ENCODE measurements around the gene TNRC6B. TPM values are rescaled to one million over a fixed set of nuclear protein-coding genes. Genes with fewer than 3 reads are reported as not detected.

Gene TNRC6B
- total and polyA plus RNA-seq, 2 experiments from 2014 or later = 46.9 to 87.8 TPM

GRCh38 chr22:40252146-40252545 is 74.4 kb downstream of the TNRC6B start (continued):
- TF ChIP-seq EZH2 (IDR thresholded peaks at IDR 0.05; ENCODE audit: low read depth, unreplicated experiment) (no peak), CREB1 (CRISPR knock-in tag; IDR thresholded peaks at IDR 0.05; ENCODE audit: low read depth) (no peak)

DNA sequence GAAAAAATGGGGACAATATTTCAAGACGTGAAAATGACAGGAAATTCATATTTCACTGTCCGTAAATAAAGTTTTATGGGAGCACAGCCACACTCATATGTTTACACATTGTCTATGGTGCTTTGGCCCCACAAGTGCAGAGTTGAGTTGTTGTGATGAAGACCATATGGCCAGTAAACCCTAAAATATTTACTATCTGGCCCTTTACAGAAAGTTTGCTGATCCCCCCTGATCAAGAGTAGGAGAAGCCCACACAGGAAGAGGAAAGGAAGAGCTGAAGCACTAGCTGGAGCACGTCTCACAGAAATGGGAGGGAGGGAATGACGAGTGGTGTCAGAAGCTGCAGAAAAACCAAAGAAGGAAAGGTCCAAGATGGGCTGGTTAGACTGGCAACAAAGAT is 78.8 kb downstream of the TNRC6B start:
- ATAC-seq = no peak
- H3K4me3 Mint-ChIP-seq = no peak overlapping the region
- Histone ChIP-seq H3K4me3 (no peak overlapping the region), H3K79me2 (replicated peaks; ENCODE audit: insufficient read depth) (peaks cover 93% of the 10 kb centered on the region), H3K27ac (ENCODE audit: low read depth) (no peak overlapping the region), H3K4me2 (no peak overlapping the region), H2AFZ (no peak overlapping the region), H3F3A (replicated peaks; ENCODE audit: low read depth) (no peaks in the 10 kb centered on the region), H4K20me1 (replicated peaks; ENCODE audit: insufficient read depth) (peaks cover 4% of the 10 kb centered on the region; the same call in 1 of the 2 replicates), H3K36me3 (ENCODE audit: insufficient read depth) (no peaks in the 10 kb centered on the region), H3K27me3 (ENCODE audit: insufficient read depth) (no peaks in the 10 kb centered on the region), H3K9me2 (ENCODE audit: insufficient read depth) (no peaks in the 10 kb centered on the region), H3K4me1 (ENCODE audit: insufficient read depth) (no peaks in the 10 kb centered on the region)
- H3K4me1 Mint-ChIP-seq = peaks cover 5% of the 10 kb centered on the region; the same call in 2 of the 3 replicates
- DNase-seq (ENCODE audit: low spot score) = no peak
- H3K27me3 Mint-ChIP-seq (ENCODE audit: insufficient read depth, low read depth, poor library complexity) = peaks cover 3% of the 10 kb centered on the region
- H3K9me3 Mint-ChIP-seq = no peaks in the 10 kb centered on the region
- peaks cover 32% of the 10 kb centered on the region for H3K36me3 Mint-ChIP-seq (ENCODE audit: low read depth)
- no peak overlapping the region for H3K27ac Mint-ChIP-seq
- no peak for TF ChIP-seq CREB1 (CRISPR knock-in tag; IDR thresholded peaks at IDR 0.05; ENCODE audit: low read depth)

- Histone ChIP-seq H3K36me3 (ENCODE audit: insufficient read depth) (no peaks in the 10 kb centered on the region), H2AFZ (no peak overlapping the region), H3K27ac (ENCODE audit: low read depth) (peak overlapping the region; percentile 27; the same call in 1 of the 2 replicates), H4K20me1 (replicated peaks; ENCODE audit: insufficient read depth) (peaks cover 8% of the 10 kb centered on the region; the same call in 1 of the 2 replicates), H3K4me1 (ENCODE audit: insufficient read depth) (no peaks in the 10 kb centered on the region), H3K4me3 (no peak overlapping the region), H3F3A (replicated peaks; ENCODE audit: low read depth) (no peaks in the 10 kb centered on the region), H3K9me2 (ENCODE audit: insufficient read depth) (no peaks in the 10 kb centered on the region), H3K27me3 (ENCODE audit: insufficient read depth) (no peaks in the 10 kb centered on the region), H3K4me2 (no peak overlapping the region), H3K79me2 (replicated peaks; ENCODE audit: insufficient read depth) (peaks cover 92% of the 10 kb centered on the region)
- Mint-ChIP-seq H3K27ac (no peak overlapping the region), H3K36me3 (ENCODE audit: low read depth) (peaks cover 36% of the 10 kb centered on the region), H3K4me1 (no peaks in the 10 kb centered on the region), H3K4me3 (no peak overlapping the region), H3K9me3 (no peaks in the 10 kb centered on the region), H3K27me3 (ENCODE audit: insufficient read depth, low read depth, poor library complexity) (peaks cover 3% of the 10 kb centered on the region)
- DNase-seq (ENCODE audit: low spot score) (no peak), ATAC-seq (no peak)
- TF ChIP-seq POLR2AphosphoS5 (IDR thresholded peaks at IDR 0.05; ENCODE audit: low read depth) = no peak
- TF ChIP-seq ZNF114 (CRISPR knock-in tag; IDR thresholded peaks at IDR 0.05) = no peak
- no peak for TF ChIP-seq NANOG (IDR thresholded peaks at IDR 0.05; ENCODE audit: borderline replicate concordance)
- no peak for TF ChIP-seq ZNF331 (CRISPR knock-in tag; IDR thresholded peaks at IDR 0.05; ENCODE audit: low read depth)
- no peak for TF ChIP-seq EZH2phosphoT487 (IDR thresholded peaks at IDR 0.05; ENCODE audit: unreplicated experiment)
Measured at GRCh38 chr22:40258017-40258416, 80.3 kb downstream of the TNRC6B start.

DNA sequence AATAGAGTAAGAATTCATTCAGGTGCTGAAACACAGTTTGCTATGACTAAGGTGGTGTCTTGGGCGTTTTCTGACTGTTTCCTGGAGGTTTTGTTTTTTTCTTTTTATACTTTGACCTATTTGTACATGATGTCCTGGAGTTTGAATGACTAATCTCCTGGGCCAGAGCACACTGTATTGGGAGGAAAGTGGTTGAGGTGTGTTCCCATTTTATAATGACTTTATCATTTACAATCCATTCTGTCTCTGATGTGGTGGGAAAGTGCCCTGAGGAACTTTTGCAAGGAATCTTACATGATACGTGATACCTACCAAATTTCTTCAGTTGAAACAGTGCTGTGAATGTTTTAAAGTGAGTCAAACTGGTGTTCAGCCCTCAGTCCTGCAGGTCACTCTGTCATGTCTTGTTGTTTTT is 80.8 kb downstream of the TNRC6B start:
- H3F3A ChIP-seq (replicated peaks; ENCODE audit: low read depth) = no peaks in the 10 kb centered on the region
- H3K9me2 ChIP-seq (ENCODE audit: insufficient read depth) = no peaks in the 10 kb centered on the region
- peaks cover 8% of the 10 kb centered on the region; the same call in 1 of the 2 replicates for H4K20me1 ChIP-seq (replicated peaks; ENCODE audit: insufficient read depth)
- no peaks in the 10 kb centered on the region for H3K27me3 ChIP-seq (ENCODE audit: insufficient read depth)
- H3K4me1 ChIP-seq (ENCODE audit: insufficient read depth) = no peaks in the 10 kb centered on the region
- peaks cover 92% of the 10 kb centered on the region for H3K79me2 ChIP-seq (replicated peaks; ENCODE audit: insufficient read depth)
- ATAC-seq = no peak
- H3K27ac ChIP-seq (ENCODE audit: low read depth) = peak overlapping the region; percentile 27; the same call in 1 of the 2 replicates
- Mint-ChIP-seq H3K4me3 (no peak overlapping the region), H3K27me3 (ENCODE audit: insufficient read depth, low read depth, poor library complexity) (peaks cover 3% of the 10 kb centered on the region), H3K4me1 (no peaks in the 10 kb centered on the region), H3K9me3 (no peaks in the 10 kb centered on the region), H3K36me3 (ENCODE audit: low read depth) (peaks cover 36% of the 10 kb centered on the region), H3K27ac (no peak overlapping the region; the same call in 1 of the 2 replicates)
- no peak overlapping the region for H2AFZ ChIP-seq
- H3K36me3 ChIP-seq (ENCODE audit: insufficient read depth) = no peaks in the 10 kb centered on the region; the same call in 1 of the 2 replicates
- no peak overlapping the region for H3K4me3 ChIP-seq
- H3K4me2 ChIP-seq = no peak overlapping the region
- DNase-seq (ENCODE audit: low spot score) = no peak
- TF ChIP-seq, protein P1, sequence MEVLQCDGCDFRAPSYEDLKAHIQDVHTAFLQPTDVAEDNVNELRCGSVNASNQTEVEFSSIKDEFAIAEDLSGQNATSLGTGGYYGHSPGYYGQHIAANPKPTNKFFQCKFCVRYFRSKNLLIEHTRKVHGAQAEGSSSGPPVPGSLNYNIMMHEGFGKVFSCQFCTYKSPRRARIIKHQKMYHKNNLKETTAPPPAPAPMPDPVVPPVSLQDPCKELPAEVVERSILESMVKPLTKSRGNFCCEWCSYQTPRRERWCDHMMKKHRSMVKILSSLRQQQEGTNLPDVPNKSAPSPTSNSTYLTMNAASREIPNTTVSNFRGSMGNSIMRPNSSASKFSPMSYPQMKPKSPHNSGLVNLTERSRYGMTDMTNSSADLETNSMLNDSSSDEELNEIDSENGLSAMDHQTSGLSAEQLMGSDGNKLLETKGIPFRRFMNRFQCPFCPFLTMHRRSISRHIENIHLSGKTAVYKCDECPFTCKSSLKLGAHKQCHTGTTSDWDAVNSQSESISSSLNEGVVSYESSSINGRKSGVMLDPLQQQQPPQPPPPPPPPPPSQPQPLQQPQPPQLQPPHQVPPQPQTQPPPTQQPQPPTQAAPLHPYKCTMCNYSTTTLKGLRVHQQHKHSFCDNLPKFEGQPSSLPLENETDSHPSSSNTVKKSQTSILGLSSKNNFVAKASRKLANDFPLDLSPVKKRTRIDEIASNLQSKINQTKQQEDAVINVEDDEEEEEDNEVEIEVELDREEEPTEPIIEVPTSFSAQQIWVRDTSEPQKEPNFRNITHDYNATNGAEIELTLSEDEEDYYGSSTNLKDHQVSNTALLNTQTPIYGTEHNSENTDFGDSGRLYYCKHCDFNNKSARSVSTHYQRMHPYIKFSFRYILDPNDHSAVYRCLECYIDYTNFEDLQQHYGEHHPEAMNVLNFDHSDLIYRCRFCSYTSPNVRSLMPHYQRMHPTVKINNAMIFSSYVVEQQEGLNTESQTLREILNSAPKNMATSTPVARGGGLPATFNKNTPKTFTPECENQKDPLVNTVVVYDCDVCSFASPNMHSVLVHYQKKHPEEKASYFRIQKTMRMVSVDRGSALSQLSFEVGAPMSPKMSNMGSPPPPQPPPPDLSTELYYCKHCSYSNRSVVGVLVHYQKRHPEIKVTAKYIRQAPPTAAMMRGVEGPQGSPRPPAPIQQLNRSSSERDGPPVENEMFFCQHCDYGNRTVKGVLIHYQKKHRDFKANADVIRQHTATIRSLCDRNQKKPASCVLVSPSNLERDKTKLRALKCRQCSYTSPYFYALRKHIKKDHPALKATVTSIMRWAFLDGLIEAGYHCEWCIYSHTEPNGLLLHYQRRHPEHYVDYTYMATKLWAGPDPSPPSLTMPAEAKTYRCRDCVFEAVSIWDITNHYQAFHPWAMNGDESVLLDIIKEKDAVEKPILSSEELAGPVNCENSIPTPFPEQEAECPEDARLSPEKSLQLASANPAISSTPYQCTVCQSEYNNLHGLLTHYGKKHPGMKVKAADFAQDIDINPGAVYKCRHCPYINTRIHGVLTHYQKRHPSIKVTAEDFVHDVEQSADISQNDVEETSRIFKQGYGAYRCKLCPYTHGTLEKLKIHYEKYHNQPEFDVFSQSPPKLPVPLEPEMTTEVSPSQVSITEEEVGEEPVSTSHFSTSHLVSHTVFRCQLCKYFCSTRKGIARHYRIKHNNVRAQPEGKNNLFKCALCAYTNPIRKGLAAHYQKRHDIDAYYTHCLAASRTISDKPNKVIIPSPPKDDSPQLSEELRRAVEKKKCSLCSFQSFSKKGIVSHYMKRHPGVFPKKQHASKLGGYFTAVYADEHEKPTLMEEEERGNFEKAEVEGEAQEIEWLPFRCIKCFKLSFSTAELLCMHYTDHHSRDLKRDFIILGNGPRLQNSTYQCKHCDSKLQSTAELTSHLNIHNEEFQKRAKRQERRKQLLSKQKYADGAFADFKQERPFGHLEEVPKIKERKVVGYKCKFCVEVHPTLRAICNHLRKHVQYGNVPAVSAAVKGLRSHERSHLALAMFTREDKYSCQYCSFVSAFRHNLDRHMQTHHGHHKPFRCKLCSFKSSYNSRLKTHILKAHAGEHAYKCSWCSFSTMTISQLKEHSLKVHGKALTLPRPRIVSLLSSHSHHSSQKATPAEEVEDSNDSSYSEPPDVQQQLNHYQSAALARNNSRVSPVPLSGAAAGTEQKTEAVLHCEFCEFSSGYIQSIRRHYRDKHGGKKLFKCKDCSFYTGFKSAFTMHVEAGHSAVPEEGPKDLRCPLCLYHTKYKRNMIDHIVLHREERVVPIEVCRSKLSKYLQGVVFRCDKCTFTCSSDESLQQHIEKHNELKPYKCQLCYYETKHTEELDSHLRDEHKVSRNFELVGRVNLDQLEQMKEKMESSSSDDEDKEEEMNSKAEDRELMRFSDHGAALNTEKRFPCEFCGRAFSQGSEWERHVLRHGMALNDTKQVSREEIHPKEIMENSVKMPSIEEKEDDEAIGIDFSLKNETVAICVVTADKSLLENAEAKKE (CRISPR knock-in tag; IDR thresholded peaks at IDR 0.05) = no peak
- TF ChIP-seq POLR2AphosphoS5 (IDR thresholded peaks at IDR 0.05; ENCODE audit: low read depth) (no peak), EZH2phosphoT487 (IDR thresholded peaks at IDR 0.05; ENCODE audit: unreplicated experiment) (no peak)

Measured in GM23338 (cell line).